OCI-LY7 (cell line): Measurements from ENCODE around the gene CHD3. TPM values are rescaled to one million over a fixed set of nuclear protein-coding genes. Genes with fewer than 3 reads are reported as not detected.

Source experiments
- BruUV-seq: library from RNA; stranded (reverse); fragments of 400-500 nt; replicated peaks from 2 replicates; lab custom pipeline; 2021; lab: Mats Ljungman, UMichigan
- CTCF ChIA-PET: fragments of 300-600 bp; sonication (Branson Sonifier 250); formaldehyde crosslinking; loops from one replicate; lab custom pipeline; 2022; ENCODE audit warnings: antibody characterized with exemption; ENCODE audit not compliant: unreplicated experiment; lab: Charles Lee
- POLR2A ChIA-PET: fragments of 300-600 bp; sonication (Branson Sonifier 250); formaldehyde crosslinking; loops from one replicate; lab custom pipeline; 2022; ENCODE audit warnings: antibody characterized with exemption; lab: Charles Lee
- DNase-seq: peaks from one replicate; pipeline ENCODE4 v3.0.0-alpha.2; 2015; ENCODE audit warnings: low spot score
- H2AFZ ChIP-seq: fragments of 200-600 bp; sonication (generic), shearing (Covaris generic); 2 replicates; pipeline ENCODE4 v1.6.1; 2014; ENCODE audit warnings: mild to moderate bottlenecking, antibody characterized with exemption, low read length, moderate library complexity
- H3K27ac ChIP-seq: fragments of 200-600 bp; sonication (generic); 2 replicates; pipeline ENCODE4 v1.5.1; 2014; ENCODE audit warnings: mixed run types, low read depth, mild to moderate bottlenecking, moderate library complexity, low read length, inconsistent platforms; ENCODE audit not compliant: poor library complexity, severe bottlenecking
- H3K36me3 ChIP-seq: fragments of 200-600 bp; sonication (generic); 2 replicates; pipeline ENCODE4 v1.6.1; 2014; ENCODE audit warnings: mild to moderate bottlenecking, antibody characterized with exemption, low read length, moderate library complexity, mixed read lengths; ENCODE audit not compliant: insufficient read depth
- H3K4me1 ChIP-seq: fragments of 200-600 bp; sonication (generic); 2 replicates; pipeline ENCODE4 v1.5.1; 2014; ENCODE audit warnings: mild to moderate bottlenecking, low read length; ENCODE audit not compliant: insufficient read depth, poor library complexity, severe bottlenecking
- H3K4me2 ChIP-seq: fragments of 200-600 bp; sonication (generic); 2 replicates; pipeline ENCODE4 v1.6.1; 2014; ENCODE audit warnings: mild to moderate bottlenecking, low read length
- H3K4me3 ChIP-seq: fragments of 200-600 bp; sonication (generic); 2 replicates; pipeline ENCODE4 v1.5.1; 2014; ENCODE audit warnings: mild to moderate bottlenecking, low read depth, low read length; ENCODE audit not compliant: poor library complexity, severe bottlenecking
- H3K79me2 ChIP-seq: fragments of 200-600 bp; sonication (generic); 2 replicates; pipeline ENCODE4 v1.6.1; 2016; ENCODE audit warnings: low read depth, mild to moderate bottlenecking, low read length, moderate library complexity, mixed read lengths; ENCODE audit not compliant: insufficient read depth
- H3K9me2 ChIP-seq: fragments of 200-600 bp; sonication (generic); 2 replicates; pipeline ENCODE4 v1.6.1; 2016; ENCODE audit warnings: mild to moderate bottlenecking, low read length, mixed read lengths; ENCODE audit not compliant: insufficient read depth
- H3K9me3 ChIP-seq: fragments of 200-600 bp; sonication (generic); 2 replicates; pipeline ENCODE4 v1.6.1; 2014; ENCODE audit warnings: mild to moderate bottlenecking, mixed run types, low read length, mixed read lengths
- H4K20me1 ChIP-seq: fragments of 200-600 bp; sonication (generic); 2 replicates; pipeline ENCODE4 v1.6.1; 2014; ENCODE audit warnings: mild to moderate bottlenecking, antibody characterized with exemption, low read length, moderate library complexity, mixed read lengths; ENCODE audit not compliant: insufficient read depth
- CTCF ChIP-seq: fragments of 200-600 bp; sonication (generic); conservative IDR thresholded peaks from 2 replicates; pipeline ENCODE4 v1.5.1; 2014; ENCODE audit warnings: mild to moderate bottlenecking, antibody characterized with exemption, low read length, moderate library complexity, mixed read lengths
- EZH2phosphoT487 ChIP-seq: fragments of 200-600 bp; sonication (generic); IDR thresholded peaks from 2 replicates; pipeline ENCODE4 v1.6.1; 2018; ENCODE audit warnings: low read depth, borderline replicate concordance, mild to moderate bottlenecking, mixed run types, antibody characterized with exemption, low read length, moderate library complexity, mixed read lengths
- intact Hi-C: fragments of 100-400 bp; cut with micrococcal nuclease; formaldehyde crosslinking; loops from one replicate; pipeline ENCODE4 v1.10.0; 2022; ENCODE audit not compliant: unreplicated experiment
- total RNA-seq, 2 experiments: library from RNA; depleted of rRNA in 1 of 2; stranded (reverse); fragments of >200 nt in 1 of 2; shearing (Covaris generic) in 1 of 2; gene quantifications; 2 replicates each; pipeline ENCODE4 v1.2.3, GENCODE V29; 2014 to 2022

The CHD3 gene
- total RNA-seq, 2 experiments from 2014 or later: 42.5 to 126 TPM

GRCh38 chr17:7922845-7923628, 34.4 kb downstream of the CHD3 start:
- Histone ChIP-seq H4K20me1 (no peaks in the 10 kb centered on the region), H2AFZ (no peak overlapping the region), H3K4me3 (no peak overlapping the region), H3K36me3 (peaks cover 3% of the 10 kb centered on the region; the same call in 1 of the 2 replicates), H3K79me2 (no peaks in the 10 kb centered on the region), H3K27ac (no peak overlapping the region), H3K4me2 (no peak overlapping the region; the same call in 1 of the 2 replicates), H3K9me3 (no peaks in the 10 kb centered on the region), H3K4me1 (no peaks in the 10 kb centered on the region), H3K9me2 (no peaks in the 10 kb centered on the region)
- ChIA-PET POLR2A (no interaction called here), CTCF (no interaction called here)
- BruUV-seq: no TSS peak
- DNase-seq: no peak
- intact Hi-C loops: no loop called here
- TF ChIP-seq CTCF: no peak
- TF ChIP-seq EZH2phosphoT487: no peak

DNA sequence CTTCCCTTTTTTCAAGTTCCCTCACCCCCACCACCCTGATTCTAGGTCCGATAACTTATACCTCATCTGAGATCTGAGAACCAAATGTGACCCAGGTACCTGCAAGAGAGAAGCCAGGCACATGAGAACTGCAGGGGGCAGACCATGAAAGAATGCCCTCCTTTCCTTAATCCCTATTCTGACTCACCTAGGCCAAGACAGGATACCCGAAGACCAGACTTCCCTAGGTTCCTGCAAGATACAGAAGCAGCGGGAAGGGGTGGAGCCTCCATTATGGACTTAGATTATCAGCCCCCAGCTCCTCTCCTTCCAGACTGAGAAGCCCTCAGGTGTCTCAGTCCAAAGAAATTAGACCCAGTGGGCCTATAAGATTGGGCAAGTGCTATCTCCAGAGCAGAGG, 39.0 kb downstream of the CHD3 start:
- no TSS peak for BruUV-seq
- intact Hi-C loops: no loop called here
- Histone ChIP-seq H3K36me3 (peaks cover 15% of the 10 kb centered on the region), H3K4me3 (no peak overlapping the region), H3K9me3 (no peaks in the 10 kb centered on the region), H3K79me2 (peaks cover 15% of the 10 kb centered on the region), H4K20me1 (no peaks in the 10 kb centered on the region), H3K4me2 (no peak overlapping the region), H3K9me2 (no peaks in the 10 kb centered on the region), H3K27ac (no peak overlapping the region), H3K4me1 (peaks cover 8% of the 10 kb centered on the region), H2AFZ (no peak overlapping the region)
- ChIA-PET POLR2A (no interaction called here), CTCF (no interaction called here)
- TF ChIP-seq CTCF: no peak
- no peak for TF ChIP-seq EZH2phosphoT487
- no peak for DNase-seq
